Stimulated activated CD4-positive, alpha-beta T cell treated with anti-CD3 and anti-CD28 coated beads, Interleukin-2, amount 100 ng/mL, for 24 hours (primary cell): Measurements from ENCODE around the gene CBLC.
"Not testable (repeated sequence)": the region's sequence is repeated elsewhere in the genome, so short reads cannot be mapped to it uniquely, and the experiment has no call there.

Experiments
- DNase-seq, 2 donors: peaks; one replicate each; pipeline ENCODE4 v3.0.0-alpha.2; 2020

The CBLC gene

DNA sequence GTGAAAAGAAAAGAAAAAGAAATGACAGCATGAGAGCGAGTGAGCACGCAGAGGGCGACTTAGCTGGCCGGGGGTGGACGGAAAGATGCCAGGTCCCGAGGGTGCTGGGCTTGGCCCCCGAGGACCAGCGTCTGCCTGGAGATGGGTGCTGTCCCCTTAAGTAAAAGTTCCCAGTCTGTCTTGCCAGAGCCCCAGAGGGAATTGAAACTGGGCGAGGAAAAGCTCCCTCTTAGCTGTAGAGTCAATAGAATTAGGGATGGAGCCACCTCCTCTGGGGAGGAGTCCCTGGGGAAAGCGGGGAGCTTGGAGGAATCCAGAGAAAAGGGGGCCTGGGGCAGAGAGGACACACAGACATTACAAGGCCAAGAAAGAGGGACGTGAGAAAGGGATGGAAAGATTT, 44.5 kb downstream of the CBLC start:
- DNase-seq = no peak

DNA sequence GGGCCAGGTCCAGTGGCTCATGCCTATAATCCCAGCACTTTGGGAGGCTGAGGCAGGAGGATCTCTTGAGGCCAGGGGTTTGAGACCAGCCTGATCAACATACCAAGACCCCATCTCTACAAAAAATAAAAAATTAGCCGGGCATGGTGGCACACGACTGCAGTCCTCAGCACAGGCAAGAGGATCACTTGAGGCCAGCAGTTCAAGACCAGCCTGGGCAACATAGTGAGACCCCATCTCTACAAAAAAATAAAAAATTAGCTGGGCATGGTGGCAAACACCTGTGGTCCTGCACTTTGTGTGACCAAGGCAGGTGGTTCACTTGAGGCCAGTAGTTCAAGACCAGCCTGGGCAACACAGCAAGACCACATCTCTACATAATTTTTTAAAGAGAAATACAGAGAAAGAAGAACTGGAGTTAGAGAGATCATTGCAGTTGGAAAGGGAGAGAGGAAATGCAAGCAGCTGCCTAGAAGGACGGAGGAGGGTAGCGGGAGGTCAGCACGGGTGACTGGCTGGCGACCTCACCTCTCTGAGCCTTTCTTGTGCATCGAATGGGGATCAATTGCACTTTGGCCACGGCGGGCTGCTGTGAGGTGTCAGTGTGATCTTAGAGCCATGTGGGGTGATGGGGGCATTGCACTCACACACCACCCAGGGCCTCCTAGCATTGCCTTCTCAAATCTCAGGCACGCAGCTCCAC, 45.1 kb downstream of the CBLC start:
- DNase-seq = no peak

DNA sequence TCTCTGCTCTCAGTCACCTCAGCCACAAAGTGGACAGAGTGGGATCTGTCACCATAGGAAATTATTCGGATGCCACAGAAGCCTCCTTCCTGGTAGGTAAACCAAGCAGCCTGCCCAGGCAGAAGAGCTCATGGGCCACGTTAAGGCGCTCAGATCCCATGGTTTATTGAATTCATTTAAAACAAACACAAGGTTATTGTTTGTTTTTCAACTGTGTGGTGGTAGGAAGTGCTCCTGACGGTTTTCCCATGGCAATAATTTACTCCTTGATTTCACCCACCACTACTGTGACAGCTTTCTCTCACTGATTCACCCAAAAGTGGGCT, 45.6 kb downstream of the CBLC start:
- DNase-seq = no peak

DNA sequence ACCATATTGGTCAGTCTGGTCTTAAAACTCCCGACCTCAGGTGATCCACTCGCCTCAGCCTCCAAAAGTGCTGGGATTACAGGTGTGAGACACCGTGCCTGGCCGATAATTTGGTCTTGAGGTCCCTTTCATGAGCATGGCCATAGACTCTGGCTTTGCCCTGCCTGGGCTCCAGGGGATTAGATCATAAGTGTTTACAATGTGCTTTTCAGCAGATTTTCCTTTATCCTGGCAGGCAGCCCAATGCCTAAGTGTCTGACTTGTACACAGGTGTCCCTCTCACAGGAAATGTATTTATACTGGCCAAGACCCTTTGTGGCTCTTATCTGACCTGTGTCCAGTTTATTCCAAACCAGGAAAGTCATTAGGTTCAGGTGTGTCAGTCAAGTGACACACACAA, 47.1 kb downstream of the CBLC start:
- DNase-seq = no peak

DNA sequence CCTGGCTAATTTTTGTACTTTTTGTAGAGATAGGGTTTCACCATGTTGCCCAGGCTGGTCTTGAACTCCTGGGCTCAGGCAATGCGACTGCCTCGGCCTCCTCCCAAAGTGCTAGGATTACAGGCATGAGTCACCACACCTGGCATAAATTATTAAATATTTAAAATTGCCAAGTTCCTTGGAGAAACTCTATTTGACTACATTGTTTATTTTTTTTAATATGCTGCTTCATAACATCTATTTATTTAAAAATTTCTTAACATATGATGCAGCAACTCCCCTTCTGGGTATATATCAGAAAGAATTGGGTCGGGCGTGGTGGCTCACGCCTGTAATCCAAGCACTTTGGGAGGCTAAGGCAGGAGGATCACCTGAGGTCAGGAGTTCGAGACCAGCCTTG, 55.2 kb downstream of the CBLC start:
- DNase-seq = not testable (repeated sequence)

DNA sequence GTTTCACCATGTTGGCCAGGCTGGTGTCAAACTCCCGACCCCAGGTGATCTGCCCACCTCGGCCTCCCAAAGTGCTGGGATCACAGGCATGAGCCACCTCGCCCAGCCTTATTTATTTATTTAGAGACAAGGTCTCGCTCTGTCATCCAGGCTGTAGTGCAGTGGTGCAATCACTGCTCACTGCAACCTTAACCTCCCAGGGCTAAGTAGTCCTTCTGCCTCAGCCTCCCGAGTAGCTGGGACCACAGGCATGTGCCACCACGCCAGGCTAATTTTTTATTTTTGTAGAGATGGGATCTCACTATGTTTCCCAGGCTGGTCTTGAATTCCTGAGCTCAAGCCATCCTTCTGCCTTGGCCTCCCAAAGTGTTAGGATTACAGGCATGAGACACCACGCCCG, 56.7 kb downstream of the CBLC start:
- not testable (repeated sequence) for DNase-seq

DNA sequence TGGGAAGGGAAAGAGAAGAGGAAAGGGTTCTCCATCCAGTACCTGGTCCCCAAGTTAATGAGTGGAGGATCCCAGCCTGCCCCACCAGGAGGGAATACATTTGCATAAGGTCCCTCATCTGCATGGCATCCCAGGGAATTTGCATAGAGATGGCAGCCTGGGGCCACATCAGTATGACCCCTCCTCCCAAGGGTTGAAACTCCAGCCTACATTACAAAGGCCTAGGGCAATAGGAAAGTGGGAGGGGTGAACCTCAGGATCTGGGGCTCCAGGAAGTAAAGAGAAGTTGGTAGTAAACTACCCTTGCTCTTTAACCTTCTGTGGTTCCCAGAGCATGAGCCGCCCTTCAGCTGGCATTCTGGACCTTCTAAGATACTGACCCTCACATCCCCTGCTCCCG, 61.6 kb downstream of the CBLC start:
- DNase-seq = no peak

DNA sequence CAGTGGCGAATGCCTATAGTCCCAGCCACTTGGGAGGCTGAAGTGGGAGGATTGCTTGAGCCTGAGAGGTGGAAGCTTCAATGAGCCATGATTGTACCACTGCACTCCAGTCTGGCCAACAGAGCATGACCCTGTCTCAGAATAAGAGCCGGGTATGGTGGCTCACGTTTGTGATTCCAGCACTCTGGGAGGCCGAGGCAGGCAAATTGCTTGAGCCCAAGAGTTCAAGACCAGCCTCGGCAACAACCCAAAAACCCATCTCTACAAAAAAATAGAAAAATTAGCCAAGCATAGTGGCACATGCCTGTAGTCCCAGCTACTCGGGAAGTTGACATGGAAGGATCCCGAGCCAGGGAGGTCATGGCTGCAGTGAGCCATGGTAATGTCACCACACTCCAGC, 63.1 kb downstream of the CBLC start:
- DNase-seq = no peak

DNA sequence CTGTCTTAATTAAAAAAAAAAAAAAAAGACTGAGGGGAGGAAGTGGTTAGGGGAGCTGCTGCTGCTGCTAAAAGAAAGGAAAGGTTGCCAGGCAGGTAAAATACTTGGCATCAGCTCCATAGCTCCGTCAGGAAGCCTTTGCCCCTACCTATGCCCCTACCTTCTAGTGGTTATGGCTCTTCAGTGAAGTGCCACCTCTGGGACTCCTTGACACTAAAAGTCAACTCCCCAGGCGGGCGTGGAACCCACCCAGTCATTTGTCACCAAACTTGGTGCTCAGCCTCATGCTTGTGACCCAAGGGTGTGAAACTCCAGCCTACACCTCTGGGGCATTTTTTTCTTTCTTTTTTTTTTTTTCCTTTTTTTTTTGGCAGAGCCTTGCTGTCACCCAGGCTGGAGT, 63.5 kb downstream of the CBLC start:
- no peak for DNase-seq

DNA sequence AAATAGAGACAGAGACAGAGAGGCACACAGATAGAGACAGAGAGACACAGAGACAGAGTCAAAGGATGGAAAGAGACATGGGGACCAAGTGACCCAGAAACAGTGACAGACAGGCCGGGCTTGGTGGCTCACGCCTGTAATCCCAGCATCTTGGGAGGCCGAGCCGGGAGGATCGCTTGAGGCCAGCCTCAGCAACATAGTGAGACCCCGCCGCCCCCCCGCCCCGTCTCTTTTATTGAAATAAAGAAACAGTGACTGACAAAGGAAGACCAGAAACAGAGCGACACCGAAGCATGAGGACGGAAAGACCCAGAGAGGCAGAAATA, 67.6 kb downstream of the CBLC start:
- no peak for DNase-seq

DNA sequence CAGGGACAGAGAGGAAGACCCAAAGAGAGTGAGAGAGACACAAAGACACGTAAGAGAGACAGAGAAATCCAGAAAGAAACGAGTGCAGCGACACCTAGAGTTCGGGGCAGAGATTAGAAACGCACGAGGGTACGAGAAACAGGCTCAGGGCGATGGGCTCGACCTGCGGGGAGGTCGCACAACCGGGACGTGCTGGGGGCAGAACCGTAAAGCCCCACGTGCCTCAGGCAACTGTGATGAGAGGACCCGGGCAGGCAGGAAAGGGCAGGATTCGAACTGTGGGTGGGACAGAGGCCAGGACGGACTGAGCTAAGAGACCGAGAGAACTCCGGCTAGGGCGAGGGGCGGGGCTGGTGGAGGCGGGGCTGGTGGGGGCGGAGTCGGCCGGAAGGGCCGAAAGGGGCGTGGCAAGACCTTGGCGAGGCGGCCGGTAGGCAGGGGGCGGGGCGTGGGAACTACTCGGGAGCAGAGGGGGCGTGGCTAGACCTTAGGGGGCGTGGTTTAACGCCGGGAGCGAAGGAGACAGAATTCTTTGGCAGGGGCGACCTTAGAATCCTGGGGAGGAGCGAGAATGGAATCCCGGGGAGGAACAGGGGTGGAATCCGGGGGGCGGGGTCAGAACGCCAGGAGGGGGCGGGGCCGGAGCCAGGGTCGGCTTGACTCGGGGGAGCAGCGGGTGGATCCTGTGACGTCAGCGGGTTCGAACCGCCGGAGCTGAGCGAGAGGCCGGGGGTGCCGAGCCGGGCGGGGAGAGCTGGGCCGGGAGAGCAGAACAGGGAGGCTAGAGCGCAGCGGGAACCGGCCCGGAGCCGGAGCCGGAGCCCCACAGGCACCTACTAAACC, 68.1 kb downstream of the CBLC start, which contains the start of gene NECTIN2:
Gene NECTIN2 (plus strand): TSS at position 686 of the 843 bp plus-strand sequence. CDS start 229 bp downstream, outside the sequence.
- DNase-seq = peak; percentile 91 to 97

DNA sequence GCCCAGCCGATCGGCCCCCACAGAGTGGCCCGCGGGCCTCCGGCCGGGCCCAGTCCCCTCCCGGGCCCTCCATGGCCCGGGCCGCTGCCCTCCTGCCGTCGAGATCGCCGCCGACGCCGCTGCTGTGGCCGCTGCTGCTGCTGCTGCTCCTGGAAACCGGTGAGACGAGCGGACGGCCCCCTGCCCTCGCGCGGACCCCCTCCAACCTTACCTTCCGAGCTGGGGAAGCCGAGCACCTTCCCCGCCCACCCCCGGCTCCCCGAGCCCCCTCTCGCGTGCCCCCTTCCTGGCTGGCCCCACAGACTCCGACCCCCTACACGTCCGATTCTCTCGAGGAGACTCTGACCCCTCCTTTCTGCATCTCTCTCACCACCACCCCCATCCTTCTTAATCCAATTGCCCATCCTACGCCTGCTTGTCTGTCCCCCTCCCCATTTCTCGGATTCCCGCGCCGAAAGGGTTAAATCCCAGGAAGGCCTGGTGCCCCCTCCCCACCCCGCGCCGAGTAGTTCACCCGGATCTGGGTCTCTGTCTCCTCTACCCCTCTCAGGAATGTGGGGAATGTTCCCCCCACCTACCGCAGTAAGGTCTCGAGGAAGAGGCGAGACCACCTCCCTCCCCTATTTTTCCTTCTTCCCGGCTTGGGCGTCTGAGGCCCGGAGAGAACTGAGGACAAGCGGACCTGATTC, 68.9 kb downstream of the CBLC start:
- DNase-seq = no peak

DNA sequence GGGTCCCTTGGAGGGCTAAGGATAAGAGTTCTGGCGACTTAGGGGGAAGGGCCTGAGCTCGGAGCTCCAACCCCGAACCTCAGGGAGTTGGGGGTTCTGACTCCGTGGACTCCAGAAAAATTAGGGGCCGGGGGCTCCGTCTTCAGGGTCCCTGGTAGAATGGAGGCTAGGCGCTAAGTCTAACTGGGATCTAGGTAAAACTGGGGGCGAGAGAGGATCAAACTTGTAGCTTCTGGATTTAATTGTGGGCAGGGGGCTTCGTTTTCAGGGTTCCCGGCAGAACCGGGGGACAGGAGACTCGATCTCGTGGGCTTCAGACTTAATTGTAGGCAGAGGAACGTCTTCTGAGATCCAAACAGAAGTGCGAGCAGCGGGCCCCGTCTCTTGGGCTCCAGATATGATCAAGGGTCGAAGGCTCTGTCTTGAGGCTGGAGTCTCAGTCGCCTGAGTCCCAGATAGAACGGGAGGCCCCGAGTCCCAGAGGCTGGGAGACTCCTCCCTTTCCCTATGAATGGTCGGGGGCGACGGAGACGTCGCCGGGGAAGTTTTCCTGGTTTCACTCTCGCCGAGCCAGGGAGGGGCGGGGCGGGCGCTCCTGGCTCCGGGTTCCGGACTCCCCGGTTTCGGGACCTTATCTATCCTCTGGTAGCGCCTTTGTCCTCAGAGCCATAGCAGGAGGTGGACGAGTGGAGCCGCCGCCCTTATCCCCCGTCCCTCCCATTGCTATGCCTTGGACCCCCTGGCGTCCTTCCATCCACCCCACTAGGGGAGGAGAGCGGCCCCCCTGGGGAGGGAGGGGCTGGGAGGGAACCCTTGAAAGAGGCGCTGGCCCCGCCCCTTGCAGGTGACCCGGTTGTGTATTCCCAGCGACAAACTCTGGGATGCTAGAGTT, 69.7 kb downstream of the CBLC start:
- peak in 1 of 2 donors; percentile 21 for DNase-seq

DNA sequence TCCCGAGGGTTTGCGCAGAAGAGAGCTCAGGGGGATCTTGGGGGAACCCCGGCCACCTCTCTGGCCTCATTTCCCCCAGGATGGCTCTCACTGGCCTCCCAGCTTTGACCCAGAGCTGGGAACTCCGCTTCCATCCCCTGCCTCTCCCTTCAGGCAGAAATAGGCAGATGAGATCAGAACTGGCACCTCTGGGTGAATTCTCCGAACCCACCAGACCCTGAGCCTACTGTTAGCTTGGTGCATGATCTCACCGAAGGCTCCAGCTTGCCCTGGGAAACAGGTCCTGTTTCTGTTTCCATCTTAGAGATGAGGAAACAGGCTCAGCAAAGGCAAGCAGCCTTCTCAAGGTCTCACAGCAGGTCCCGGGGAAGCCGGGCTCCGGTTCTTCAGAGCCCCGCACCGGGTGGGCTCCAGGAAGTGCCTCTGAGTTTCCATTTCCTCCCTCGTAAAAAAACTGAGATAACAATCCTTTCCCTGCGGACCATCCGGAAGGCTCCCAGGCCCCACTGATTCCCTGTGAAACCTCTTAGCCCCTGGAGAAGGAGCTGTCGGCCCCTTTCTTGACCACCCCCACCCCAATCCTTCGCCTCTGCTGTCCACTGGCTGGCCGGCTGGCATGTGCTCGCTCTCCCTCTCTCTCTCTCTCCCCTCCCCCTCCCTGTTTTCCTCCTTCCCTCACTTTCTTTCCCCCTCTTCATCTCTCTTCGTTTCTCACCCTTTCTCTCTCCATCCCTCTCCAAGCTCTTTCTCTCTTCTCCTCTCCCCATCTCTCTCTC, 70.5 kb downstream of the CBLC start:
- DNase-seq = no peak

DNA sequence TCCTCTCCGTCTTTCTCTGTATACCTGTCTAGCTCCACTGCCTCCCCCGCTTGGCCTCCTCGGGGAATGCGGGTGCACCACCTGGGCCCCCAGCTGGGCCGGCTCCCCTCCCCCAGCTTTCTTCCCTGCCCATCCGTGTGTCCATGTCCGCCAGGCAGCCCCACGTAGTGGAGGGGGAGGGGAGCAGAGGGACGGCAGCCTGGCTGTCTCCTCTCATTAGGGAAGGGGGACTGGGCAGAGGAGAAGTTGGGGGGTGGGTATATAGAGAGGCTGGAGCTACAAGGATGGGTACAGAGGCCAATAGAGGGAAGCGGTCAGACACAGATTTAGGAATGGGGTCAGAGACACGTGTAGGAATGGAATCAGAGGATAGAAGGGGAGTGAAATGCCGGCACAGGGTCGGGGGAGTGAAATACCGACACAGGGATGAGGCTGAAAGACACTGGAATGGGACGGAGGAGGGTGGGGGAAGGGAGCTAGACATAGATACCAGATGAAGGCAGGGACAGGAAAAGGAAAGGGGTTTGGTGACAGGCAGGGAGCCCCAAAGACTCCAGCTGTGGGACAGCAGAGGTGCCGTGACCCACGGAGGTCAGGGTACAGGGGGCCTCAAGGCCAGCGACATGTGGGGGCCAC, 71.2 kb downstream of the CBLC start:
- DNase-seq = no peak
